ENCODE measurements around the gene PRKAR1B.

The PRKAR1B gene

GRCh38 chr7:727806-728460 is 852 bp upstream of the PRKAR1B start:
- FAIRE-seq, result no peak
- no peak for DNase-seq (ENCODE audit: insufficient read length, low spot score)
- TF ChIP-seq POLR2A (IDR thresholded peaks at IDR 0.05; ENCODE audit: low read depth, low read length), result no peak

GRCh38 chr7:726854-727103 is 302 bp downstream of the PRKAR1B start:
- no peak for FAIRE-seq
- TF ChIP-seq POLR2A (IDR thresholded peaks at IDR 0.05; ENCODE audit: low read depth, low read length), result no peak
- DNase-seq (ENCODE audit: insufficient read length, low spot score), result no peak

- DNase-seq (ENCODE audit: insufficient read length, low spot score), result peak; percentile 97
- no peak for FAIRE-seq
- peak; percentile 79 for TF ChIP-seq POLR2A (IDR thresholded peaks at IDR 0.05; ENCODE audit: low read depth, low read length)
Measured at GRCh38 chr7:726084-726853, 812 bp downstream of the PRKAR1B start, which contains the start of gene DNAAF5. Gene DNAAF5, plus strand, starts transcription at chr7:726699. Its CDS starts 22 bp downstream, at chr7:726721.

GRCh38 chr7:725223-726005 is 1.7 kb downstream of the PRKAR1B start:
- DNase-seq (ENCODE audit: insufficient read length, low spot score) (no peak), FAIRE-seq (no peak)

GRCh38 chr7:724298-724697 is 2.8 kb downstream of the PRKAR1B start:
- DNase-seq (ENCODE audit: insufficient read length, low spot score) (no peak), FAIRE-seq (no peak)
- TF ChIP-seq POLR2A (IDR thresholded peaks at IDR 0.05; ENCODE audit: low read depth, low read length), result no peak

More at GRCh38 chr7:725223-726005, 1.7 kb downstream of the PRKAR1B start:
- TF ChIP-seq POLR2A (IDR thresholded peaks at IDR 0.05; ENCODE audit: low read depth, low read length), result no peak

- no peak for TF ChIP-seq POLR2A (IDR thresholded peaks at IDR 0.05; ENCODE audit: low read depth, low read length)
- no peak for DNase-seq (ENCODE audit: insufficient read length, low spot score)
- no peak for FAIRE-seq
Measured at GRCh38 chr7:723541-723940, 3.5 kb downstream of the PRKAR1B start.

- DNase-seq (ENCODE audit: insufficient read length, low spot score), result no peak
- TF ChIP-seq POLR2A (IDR thresholded peaks at IDR 0.05; ENCODE audit: low read depth, low read length), result no peak
- FAIRE-seq, result no peak
Measured at GRCh38 chr7:721619-722248, 5.3 kb downstream of the PRKAR1B start.

- FAIRE-seq, result no peak
- DNase-seq (ENCODE audit: insufficient read length, low spot score), result no peak
- no peak for TF ChIP-seq POLR2A (IDR thresholded peaks at IDR 0.05; ENCODE audit: low read depth, low read length)
Measured at GRCh38 chr7:716636-717035, 10.4 kb downstream of the PRKAR1B start.

- no peak for TF ChIP-seq POLR2A (IDR thresholded peaks at IDR 0.05; ENCODE audit: low read depth, low read length)
- DNase-seq (ENCODE audit: insufficient read length, low spot score), result no peak
- no peak for FAIRE-seq
Measured at GRCh38 chr7:716222-716621, 10.9 kb downstream of the PRKAR1B start.

- FAIRE-seq, result no peak
- DNase-seq (ENCODE audit: insufficient read length, low spot score), result no peak
- TF ChIP-seq POLR2A (IDR thresholded peaks at IDR 0.05; ENCODE audit: low read depth, low read length), result no peak
Measured at GRCh38 chr7:714251-714671, 12.8 kb downstream of the PRKAR1B start.

- FAIRE-seq (no peak), DNase-seq (ENCODE audit: insufficient read length, low spot score) (no peak)
- TF ChIP-seq POLR2A (IDR thresholded peaks at IDR 0.05; ENCODE audit: low read depth, low read length), result no peak
Measured at GRCh38 chr7:713488-714230, 13.4 kb downstream of the PRKAR1B start.

- no peak for TF ChIP-seq POLR2A (IDR thresholded peaks at IDR 0.05; ENCODE audit: low read depth, low read length)
- FAIRE-seq, result no peak
Measured at GRCh38 chr7:713139-713457, 14.0 kb downstream of the PRKAR1B start.

GRCh38 chr7:712381-713138 is 14.5 kb downstream of the PRKAR1B start:
- DNase-seq (ENCODE audit: insufficient read length, low spot score) (no peak), FAIRE-seq (no peak)
- TF ChIP-seq POLR2A (IDR thresholded peaks at IDR 0.05; ENCODE audit: low read depth, low read length), result no peak

More at GRCh38 chr7:713139-713457, 14.0 kb downstream of the PRKAR1B start:
- DNase-seq (ENCODE audit: insufficient read length, low spot score), result no peak

Data from H54 (cell line).